Activated effector memory CD4-positive, alpha-beta T cell treated with anti-CD3 and anti-CD28 coated beads, Interleukin-2, amount 50 U/mL, for 16 hours (primary cell): ENCODE data around the gene PTGDR.
A peak's percentile ranks its signal among the peaks of the same experiment; 100 is the strongest.

Source experiments
- DNase-seq: peaks from one replicate; pipeline ENCODE4 v3.0.0-alpha.2; 2020

The PTGDR gene

GRCh38 chr14:52313903-52314594 lies 46.6 kb downstream of the PTGDR start, which contains the start of gene PTGER2:
TSS of gene PTGER2 (plus strand) at chr14:52314312. CDS start at chr14:52314549, 237 bp downstream.
- DNase-seq = peak; percentile 92

DNA sequence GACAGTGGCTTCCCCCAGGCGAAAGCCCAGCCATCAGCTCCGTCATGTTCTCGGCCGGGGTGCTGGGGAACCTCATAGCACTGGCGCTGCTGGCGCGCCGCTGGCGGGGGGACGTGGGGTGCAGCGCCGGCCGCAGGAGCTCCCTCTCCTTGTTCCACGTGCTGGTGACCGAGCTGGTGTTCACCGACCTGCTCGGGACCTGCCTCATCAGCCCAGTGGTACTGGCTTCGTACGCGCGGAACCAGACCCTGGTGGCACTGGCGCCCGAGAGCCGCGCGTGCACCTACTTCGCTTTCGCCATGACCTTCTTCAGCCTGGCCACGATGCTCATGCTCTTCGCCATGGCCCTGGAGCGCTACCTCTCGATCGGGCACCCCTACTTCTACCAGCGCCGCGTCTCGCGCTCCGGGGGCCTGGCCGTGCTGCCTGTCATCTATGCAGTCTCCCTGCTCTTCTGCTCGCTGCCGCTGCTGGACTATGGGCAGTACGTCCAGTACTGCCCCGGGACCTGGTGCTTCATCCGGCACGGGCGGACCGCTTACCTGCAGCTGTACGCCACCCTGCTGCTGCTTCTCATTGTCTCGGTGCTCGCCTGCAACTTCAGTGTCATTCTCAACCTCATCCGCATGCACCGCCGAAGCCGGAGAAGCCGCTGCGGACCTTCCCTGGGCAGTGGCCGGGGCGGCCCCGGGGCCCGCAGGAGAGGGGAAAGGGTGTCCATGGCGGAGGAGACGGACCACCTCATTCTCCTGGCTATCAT lies 47.3 kb downstream of the PTGDR start:
- peak; percentile 78 for DNase-seq

DNA sequence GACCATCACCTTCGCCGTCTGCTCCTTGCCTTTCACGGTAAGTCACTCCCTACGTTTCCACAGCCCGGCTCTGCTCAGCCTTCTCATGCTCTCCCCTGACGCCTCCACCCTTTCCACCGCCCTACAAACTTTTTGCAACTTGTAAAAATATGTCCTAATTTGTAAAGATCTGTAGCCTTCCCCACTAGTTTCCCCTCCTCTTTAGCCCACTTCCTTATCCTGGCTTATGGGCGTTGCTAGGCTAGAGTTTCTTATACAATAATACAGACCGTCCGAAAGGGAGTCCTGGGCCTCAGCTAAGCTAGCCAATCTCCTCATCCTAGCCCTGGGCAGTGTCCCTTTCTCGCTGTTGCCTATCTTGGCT lies 47.8 kb downstream of the PTGDR start:
- no peak for DNase-seq

DNA sequence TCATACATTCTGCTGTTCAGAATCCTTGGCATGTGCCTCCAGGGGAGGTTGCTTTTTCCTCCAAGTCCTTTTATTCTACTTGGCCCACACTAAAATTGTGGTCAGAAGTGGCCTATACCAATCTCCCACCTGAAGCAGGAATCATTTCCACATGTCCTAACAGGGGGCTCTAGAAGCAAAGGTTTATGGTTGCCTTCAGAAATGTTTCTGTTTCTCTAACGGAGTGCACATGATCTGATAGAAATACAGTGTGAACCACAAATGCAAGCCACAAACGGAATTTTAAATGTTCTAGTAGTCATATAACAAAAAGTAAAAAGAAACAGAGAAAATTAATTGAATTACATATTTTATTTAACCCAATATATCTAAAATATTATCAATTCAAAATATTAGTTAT lies 50.6 kb downstream of the PTGDR start:
- DNase-seq = no peak

DNA sequence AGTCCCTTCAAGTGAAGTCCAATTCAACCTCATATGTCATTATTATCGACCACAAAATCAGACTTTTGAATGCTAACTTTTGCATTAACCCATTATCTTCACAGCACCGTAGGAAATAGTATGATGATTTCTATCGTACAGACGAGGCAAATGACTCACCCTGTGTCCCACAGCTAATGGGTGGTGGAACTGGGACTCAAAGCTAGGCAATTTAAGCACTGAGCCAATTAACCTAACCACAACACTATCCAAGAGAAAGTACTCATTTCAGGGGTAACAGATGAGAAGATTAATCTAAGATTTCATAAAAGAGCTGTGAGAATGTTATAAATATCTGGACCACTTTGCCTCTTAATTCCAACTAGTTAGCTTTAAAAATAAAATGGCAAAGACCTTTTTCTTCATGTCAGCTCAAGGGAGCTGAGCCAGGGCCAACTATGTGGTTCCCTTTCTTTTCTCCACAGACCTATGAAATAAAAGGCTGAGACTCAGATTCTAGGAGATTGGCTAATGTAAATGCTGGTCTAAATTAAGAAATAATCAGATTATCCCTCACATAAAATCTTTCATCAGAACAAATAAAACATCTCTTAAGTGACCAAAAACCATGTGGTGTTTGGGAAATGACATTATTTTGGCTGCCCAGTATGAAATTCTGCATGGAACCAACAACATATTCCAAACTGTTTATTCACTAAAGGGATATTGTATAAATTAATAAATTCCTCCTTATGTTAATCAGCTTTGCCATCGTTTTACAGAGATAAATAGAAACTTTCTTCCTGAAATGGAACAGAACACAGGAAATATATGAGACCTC lies 51.5 kb downstream of the PTGDR start:
- no peak for DNase-seq

- no peak for DNase-seq
These were observed 52.4 kb downstream of the PTGDR start for GRCh38 chr14:52319919-52320318.

GRCh38 chr14:52325126-52325525 lies 57.6 kb downstream of the PTGDR start:
- DNase-seq = no peak

DNA sequence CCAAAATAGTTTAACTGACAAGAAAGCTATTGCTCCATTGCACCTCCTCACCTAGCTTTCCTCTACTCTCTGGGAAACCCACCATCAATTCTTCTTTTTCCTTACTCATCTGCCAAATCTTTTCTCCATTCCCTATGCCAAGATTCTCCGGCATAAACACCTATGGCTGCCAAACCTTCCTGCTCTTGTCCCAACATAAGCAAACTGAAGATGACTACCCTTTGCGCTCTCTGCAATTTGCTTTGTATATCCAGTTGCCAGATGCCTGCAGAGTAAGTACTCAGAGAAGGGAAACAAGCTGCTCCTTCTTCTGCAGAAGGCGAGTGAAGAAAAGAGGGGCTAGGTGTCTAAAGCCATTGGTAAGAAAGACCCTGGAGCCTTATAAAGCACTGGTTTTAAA lies 58.1 kb downstream of the PTGDR start:
- DNase-seq = no peak
